DOHH2 (cell line): Measurements from ENCODE around the gene FRYL.

Experiments used
- CTCF ChIP-seq: fragments of 200-600 bp; sonication (generic); IDR thresholded peaks from one replicate; pipeline ENCODE4 v1.5.1; 2014; ENCODE audit warnings: antibody characterized with exemption, mild to moderate bottlenecking, low read depth, low read length; ENCODE audit not compliant: poor library complexity, severe bottlenecking
- EZH2phosphoT487 ChIP-seq: fragments of 200-600 bp; sonication (generic); IDR thresholded peaks from 2 replicates; pipeline ENCODE4 v1.6.1; 2017; ENCODE audit warnings: borderline replicate concordance, mild to moderate bottlenecking, antibody characterized with exemption, low read length, moderate library complexity, mixed read lengths

GRCh38 chr4:48705609-48706008 lies 74.5 kb downstream of the FRYL start:
- TF ChIP-seq CTCF (no peak), EZH2phosphoT487 (no peak)
